HG03097 (cell line): ENCODE results near the gene C2CD2.

Experiments
- ATAC-seq: cut with Tn5 transposase; IDR thresholded peaks from one replicate; pipeline ENCODE4 v1.9.1; 2021; ENCODE audit not compliant: unreplicated experiment, low FRiP score

The C2CD2 gene

DNA sequence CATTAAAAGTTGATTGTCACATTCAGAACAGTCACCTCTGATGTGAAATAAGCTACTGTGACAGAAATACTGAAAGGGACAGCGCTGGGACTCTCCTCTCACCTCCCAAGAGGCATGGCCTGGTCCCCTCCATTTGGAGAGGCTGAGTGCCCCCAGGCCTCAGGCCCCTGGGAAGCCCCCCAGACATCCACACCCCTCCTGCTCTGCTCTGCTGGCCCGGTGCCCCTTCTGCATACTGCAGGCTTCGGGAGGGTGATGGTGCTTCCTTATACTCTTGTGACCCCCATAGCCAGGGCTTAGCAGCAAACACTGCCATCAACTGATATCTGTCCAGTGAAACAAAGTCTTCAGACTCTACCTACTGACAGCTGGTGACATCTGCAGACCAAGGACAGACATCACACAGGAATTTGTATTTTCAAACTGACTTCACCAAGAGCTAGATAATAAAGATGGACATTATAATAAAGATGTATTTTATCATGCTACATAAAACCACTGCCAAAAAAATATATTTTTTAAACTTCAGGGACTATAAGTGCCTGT, 36.9 kb downstream of the C2CD2 start:
- no peak for ATAC-seq

DNA sequence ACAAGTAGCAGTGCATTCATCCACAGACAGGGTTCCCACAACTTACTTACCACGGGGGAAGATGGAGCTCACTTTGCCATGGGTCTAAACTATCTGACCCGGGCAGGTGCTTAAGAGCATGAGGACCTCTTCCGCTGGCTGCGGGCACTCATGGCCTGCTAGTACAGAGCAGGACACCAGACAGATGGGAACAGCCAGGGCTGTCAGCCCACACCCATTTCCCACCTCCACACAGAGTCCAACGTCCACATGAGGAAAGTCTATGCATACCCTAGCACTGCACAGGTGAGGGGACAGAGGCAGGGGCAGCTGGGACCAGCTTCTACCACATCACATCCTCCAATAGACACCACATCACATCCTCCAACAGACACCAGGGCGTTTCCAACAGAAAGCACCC, 38.9 kb downstream of the C2CD2 start:
- ATAC-seq: no peak

DNA sequence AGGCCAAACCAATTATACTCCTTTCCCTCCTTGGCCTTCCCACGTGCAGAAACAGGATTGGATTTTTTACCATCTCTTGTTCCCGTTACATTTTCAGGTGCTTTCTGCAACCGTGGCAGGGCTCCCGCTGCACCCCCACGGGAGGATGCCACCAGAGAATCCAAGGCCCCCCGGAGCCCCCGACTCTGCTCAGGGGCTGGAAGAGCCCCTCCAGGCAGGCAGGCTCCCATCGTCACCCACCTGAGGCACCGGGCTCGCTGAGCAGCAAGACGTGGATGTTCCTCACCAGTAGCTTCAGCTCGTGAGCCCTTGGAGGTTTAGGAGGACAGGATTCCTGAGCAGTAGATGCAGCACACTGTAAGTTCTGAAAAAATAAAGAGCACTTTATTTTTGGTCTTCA, 39.5 kb downstream of the C2CD2 start:
- ATAC-seq: no peak

DNA sequence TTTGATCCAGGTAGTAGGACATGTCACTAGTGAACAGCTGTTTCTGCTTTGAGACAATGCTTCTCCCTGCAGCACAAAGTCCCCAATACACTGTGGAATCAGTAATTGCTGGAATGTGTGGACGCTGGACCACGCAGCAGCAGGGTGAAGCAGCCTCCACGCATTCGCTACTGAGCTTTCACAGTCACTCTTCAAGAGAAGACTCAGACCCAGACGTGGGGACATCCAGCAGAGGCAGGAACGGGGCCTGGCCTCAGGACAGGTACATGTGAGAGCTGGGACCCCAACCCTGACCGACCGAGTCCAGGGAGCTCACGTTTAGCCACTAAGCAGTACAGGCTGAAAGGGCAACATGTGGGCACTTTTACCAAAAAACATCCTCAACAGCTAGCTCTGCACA, 40.6 kb downstream of the C2CD2 start:
- ATAC-seq: no peak

DNA sequence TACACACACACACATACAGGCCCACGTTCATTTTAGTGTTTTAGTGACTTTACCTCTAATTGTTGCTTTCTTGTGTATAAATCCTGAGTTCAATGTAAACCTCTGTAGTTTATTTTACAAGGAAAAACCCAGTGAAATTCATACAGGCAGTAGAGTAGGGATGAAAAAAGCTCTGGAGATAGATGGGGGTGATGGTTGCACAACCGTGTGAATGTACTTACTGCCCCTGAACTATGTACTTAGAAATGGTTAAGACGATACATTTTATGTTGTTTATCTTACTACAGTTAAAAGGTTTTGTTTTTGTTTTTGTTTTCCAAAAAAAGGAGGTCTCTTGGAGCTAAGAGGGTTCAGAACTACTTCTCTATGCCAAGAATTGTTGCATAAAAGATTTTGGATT, 45.0 kb downstream of the C2CD2 start:
- ATAC-seq: no peak

- no peak for ATAC-seq
Measured at GRCh38 chr21:41907496-41908258, 46.1 kb downstream of the C2CD2 start.

DNA sequence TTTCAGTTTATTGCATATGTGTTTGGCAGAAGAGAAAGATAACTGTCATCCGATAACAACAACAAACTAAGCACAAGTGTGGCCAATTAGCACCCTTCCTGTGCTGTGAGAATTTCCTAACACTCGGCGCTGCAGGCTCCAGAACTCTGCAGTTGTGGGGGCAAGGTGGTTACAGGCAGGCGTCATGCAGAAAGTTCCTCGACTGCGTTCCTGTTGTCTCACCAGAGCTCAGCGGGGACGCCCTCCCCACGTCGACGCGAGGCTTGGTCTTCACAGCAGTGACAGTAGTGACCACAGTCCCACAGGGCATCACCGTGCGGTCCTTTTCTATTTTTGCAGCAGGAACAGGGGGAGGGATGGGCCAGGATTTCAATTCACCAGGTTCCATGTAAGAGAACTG, 47.0 kb downstream of the C2CD2 start:
- no peak for ATAC-seq

- no peak for ATAC-seq
Measured at GRCh38 chr21:41903559-41904351, 50.1 kb downstream of the C2CD2 start.

DNA sequence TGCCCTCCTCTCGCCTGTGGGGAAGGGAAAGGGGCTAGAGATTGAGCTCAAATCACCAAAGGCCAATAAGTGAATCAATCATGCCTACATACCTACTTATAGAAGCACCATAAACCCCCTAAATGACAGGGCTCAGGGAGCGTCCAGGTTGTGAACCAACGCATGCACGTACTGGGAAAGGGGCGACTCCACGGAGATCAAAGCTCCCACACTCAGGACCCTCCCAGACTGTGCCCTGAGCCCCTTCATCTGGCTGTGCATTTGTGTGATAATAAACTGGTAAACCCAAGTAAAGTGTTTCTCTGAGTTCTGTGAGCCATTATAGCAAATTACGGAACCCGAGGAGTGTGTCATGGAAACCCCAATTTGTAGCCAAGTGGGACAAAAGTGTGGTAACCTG, 50.9 kb downstream of the C2CD2 start:
- ATAC-seq: no peak

DNA sequence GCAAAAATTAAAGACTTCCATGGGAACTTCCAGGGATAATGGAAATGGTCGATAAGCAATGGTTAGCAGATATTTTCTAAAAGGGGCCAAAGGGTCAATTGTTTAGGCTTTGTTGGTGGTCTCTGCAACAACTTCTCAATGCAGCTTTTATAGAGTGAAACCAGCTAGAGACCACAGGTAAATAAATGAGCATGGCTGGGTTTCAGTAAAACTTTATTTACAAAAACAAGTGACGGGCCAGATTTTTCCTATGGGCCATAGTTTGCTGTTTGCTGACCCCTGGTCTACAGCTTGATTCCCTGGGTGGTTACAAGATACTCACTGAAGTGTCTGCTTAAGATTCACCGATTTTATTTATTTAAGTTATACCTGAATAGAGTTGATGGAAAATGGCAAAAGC, 52.0 kb downstream of the C2CD2 start:
- no peak for ATAC-seq

GRCh38 chr21:41901099-41901498, 52.7 kb downstream of the C2CD2 start:
- no peak for ATAC-seq

DNA sequence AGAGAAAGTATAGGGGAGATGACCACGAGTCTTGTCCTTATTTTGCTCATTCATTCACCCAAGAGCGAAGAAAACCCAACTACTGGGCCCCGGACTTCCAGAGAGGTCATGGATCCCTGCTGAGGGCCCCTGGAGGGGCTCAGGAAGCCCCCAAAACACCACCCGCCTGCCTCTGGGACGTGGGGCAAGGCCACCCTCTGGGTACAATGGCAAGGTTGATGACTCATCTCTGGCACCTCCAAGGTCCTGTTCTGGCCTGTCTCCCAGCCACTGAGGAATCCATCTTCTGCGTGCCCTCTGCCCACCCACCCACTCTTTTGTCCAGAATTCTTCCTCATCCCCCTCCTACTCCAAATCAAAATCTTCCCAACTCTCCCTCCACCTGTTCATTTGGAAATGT, 53.4 kb downstream of the C2CD2 start:
- no peak for ATAC-seq

DNA sequence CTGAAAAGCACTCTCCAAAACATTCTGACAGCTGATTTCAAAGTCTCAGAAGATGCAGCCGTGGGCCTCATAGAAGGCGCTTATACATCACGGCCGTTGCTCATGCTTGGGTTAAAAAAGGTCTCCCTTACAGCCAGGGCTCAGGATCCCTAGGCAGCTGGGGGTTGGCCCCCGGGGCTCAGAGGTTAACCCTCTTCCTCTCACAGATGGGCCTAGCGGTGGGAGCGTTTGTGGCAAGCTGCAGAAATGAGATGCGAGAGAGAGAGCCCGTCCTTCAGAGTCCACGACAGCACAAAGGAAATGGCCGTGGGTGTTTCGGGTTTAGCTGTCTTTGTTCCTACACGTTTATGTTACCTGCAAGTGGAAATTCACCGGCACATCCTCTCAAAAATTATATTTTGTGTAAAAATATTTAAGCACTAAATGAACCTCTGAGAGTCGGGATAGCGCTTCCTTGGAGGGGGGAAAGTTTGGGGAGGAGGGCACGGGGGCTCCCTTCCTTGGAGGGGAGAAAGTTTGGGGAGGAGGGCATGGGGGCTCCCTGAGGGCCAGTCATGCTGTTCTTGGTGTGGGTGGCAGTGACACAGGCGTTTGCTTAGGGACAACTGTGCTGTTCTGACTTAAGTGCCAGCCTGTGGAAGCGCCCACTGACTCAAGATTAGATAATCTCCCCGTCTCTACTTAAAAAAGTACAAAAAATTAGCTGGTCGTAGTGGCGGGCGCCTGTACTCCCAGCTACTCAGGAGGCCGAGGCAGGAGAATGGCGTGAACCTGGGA, 54.2 kb downstream of the C2CD2 start:
- ATAC-seq: no peak

DNA sequence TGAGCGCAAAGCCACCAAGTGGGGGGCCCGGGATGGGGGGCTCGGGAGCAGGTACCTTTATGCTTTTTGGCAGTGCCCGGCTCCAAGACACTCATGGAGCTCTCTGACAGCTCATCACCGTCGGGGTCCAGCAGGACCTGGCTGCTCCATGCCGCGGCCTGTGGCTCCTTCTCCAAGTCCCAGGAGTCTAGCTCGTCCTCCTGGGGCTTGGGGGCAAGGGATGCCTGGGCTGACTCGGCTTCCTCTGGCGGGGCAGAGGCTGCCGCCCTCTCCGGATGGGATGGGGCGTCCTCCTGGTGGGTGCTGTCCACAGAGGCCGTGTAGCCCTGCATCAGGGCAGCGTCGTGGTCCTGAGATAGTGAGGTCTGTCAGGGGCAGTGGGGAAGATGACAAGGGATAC, 54.8 kb downstream of the C2CD2 start:
- ATAC-seq: no peak

GRCh38 chr21:41897700-41898099, 56.1 kb downstream of the C2CD2 start:
- no peak for ATAC-seq

DNA sequence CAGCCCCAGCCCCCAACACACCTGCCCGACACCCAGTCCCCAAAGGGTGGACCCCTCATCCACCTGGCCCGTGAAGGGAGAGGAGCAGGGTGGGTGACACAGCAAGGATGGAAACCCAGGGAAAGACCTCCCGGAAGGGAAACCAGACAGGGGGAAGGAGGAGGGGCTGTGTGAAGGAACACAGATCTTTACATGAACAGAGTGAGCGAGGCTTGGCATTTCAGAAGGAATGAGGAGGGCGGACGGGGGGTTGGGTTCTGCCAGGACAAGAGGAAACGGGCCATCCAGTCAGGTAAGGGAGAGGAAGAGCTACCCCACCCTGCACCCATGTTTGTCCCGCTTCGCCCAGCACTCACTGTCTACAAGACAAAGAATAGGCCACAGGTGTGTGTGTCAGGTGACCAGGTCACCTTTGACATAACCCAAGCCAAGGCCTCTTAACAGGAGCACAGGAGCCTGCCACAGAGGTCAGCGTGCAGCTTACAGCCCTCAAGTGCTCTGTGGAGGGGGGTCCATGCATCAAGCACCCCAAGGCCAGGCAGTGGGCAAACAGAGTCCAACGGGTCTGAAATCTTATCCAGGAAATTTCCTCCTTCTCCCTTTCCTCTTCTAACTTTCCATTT, 56.7 kb downstream of the C2CD2 start:
- no peak for ATAC-seq

DNA sequence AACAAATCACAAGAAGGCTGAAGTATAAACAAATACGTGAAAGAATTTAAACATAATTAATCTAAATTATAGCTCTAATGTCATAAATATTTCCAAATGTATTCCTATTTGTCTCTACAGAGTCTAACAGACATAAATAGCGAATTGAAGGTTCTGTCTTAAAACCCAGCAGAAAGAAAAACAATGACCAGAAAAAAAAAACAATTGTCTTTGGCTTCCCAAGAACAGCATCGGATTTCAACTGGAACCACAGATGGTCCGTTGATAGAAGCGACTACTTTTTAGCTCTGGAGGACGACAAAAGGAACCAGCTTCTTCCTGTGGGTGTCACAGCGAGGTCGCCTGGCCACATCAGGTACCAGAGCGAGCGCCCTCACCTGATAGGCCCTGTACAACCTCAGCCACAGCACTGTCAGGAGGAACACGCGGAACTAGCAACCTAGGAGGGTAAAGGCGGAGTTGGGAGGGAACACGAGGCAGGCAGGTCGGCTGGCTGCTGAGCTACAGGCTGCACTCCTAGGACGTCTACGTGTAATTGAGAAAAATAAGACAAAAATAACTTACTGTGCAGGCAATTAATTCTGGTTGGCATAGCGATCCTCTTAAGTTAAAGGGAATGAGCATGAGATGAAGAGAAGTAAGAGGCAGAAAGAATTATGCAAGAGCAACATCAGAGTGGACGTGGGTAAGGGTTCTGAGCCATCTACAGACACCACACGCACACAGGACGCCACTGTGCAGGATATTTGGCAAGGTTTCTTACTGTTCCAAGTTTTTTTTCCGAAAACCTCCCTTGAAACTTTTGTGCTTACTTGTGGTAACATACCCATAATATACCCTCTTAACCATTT, 58.0 kb downstream of the C2CD2 start:
- ATAC-seq: no peak

- ATAC-seq: no peak
Measured at GRCh38 chr21:41894922-41895557, 58.8 kb downstream of the C2CD2 start.

DNA sequence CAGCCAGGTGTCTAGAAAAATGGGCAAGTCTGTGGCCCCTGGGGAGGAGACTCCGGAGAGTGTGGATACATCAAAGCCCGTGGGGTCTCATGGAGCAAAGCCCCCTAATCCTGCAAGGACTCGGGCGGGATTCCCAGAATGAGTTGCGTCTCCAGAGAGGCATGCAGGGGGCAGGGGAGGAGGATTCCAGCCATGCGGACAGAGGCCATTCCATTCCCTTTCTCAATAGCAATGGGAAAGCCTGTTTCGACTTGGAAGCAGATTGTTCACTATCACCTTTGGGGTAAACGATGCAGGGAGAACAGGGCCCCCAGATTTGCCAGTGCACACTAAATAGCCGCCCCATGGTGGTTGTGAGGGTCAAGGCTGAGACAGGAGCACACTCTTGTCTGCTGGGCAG, 59.3 kb downstream of the C2CD2 start:
- no peak for ATAC-seq
